Activated CD8-positive, alpha-beta memory T cell treated with anti-CD3 and anti-CD28 coated beads, Interleukin-2, amount 10 ng/mL, durations not matched to agents 7 days and 5 days (primary cell): ENCODE measurements around the gene KIAA1958. TPM values are rescaled to one million over a fixed set of nuclear protein-coding genes. Genes with fewer than 3 reads are reported as not detected.
"Not testable (repeated sequence)": the region's sequence is repeated elsewhere in the genome, so short reads cannot be mapped to it uniquely, and the experiment has no call there.

Experiments used
- ATAC-seq: fragments of 150-1000 bp; cut with Tn5 transposase; one replicate; pipeline ENCODE4 v1.10.0; 2021; ENCODE audit warnings: moderate library complexity
- CTCF ChIA-PET: fragments of 350-600 bp; sonication (Branson Sonifier 250); formaldehyde crosslinking; loops from one replicate; lab custom pipeline; 2021; ENCODE audit warnings: antibody characterized with exemption; lab: Charles Lee
- DNase-seq: peaks from one replicate; pipeline ENCODE4 v3.0.0-alpha.2; 2020
- H3K27ac Mint-ChIP-seq: one replicate; pipeline ENCODE4 v1.8.0; 2021; ENCODE audit warnings: mild to moderate bottlenecking, mixed read lengths
- H3K27me3 Mint-ChIP-seq: one replicate; pipeline ENCODE4 v1.8.0; 2021; ENCODE audit warnings: mixed read lengths
- H3K36me3 Mint-ChIP-seq: one replicate; pipeline ENCODE4 v1.8.0; 2021; ENCODE audit warnings: mild to moderate bottlenecking, mixed read lengths
- H3K4me1 Mint-ChIP-seq: one replicate; pipeline ENCODE4 v1.8.0; 2021; ENCODE audit warnings: mixed read lengths
- H3K4me3 Mint-ChIP-seq: one replicate; pipeline ENCODE4 v1.8.0; 2021; ENCODE audit warnings: mild to moderate bottlenecking, moderate library complexity, mixed read lengths
- H3K9me3 Mint-ChIP-seq: one replicate; pipeline ENCODE4 v1.8.0; 2022; ENCODE audit warnings: low read depth, mixed read lengths
- total RNA-seq, 2 experiments: library from RNA; stranded (reverse); gene quantifications; one replicate each; pipeline ENCODE4 v1.2.3, GENCODE V29; 2021

Gene KIAA1958
- total RNA-seq, 2 experiments from 2014 or later, result 7.1 to 11.6 TPM

- CTCF ChIA-PET, result no interaction called here
- H3K36me3 Mint-ChIP-seq, result peaks cover 49% of the 10 kb centered on the region
- H3K27me3 Mint-ChIP-seq, result no peaks in the 10 kb centered on the region
- ATAC-seq (no peak), DNase-seq (no peak)
- H3K4me3 Mint-ChIP-seq, result no peak overlapping the region
- H3K4me1 Mint-ChIP-seq, result peaks cover 5% of the 10 kb centered on the region
- H3K27ac Mint-ChIP-seq, result no peak overlapping the region
- H3K9me3 Mint-ChIP-seq, result peaks cover 15% of the 10 kb centered on the region
Measured at GRCh38 chr9:112494153-112494552, 7.5 kb downstream of the KIAA1958 start.

- CTCF ChIA-PET, result no interaction called here
- peaks cover 47% of the 10 kb centered on the region for H3K36me3 Mint-ChIP-seq
Measured at GRCh38 chr9:112495614-112496013, 9.0 kb downstream of the KIAA1958 start.

GRCh38 chr9:112496074-112496722 is 9.6 kb downstream of the KIAA1958 start:
- DNase-seq (no peak), ATAC-seq (no peak)
- peaks cover 15% of the 10 kb centered on the region for H3K9me3 Mint-ChIP-seq
- no peak overlapping the region for H3K4me3 Mint-ChIP-seq
- H3K27me3 Mint-ChIP-seq, result no peaks in the 10 kb centered on the region
- peaks cover 44% of the 10 kb centered on the region for H3K36me3 Mint-ChIP-seq
- H3K4me1 Mint-ChIP-seq, result peaks cover 2% of the 10 kb centered on the region
- H3K27ac Mint-ChIP-seq, result no peak overlapping the region
- CTCF ChIA-PET, result no interaction called here

More at GRCh38 chr9:112495614-112496013, 9.0 kb downstream of the KIAA1958 start:
- ATAC-seq, result no peak
- peaks cover 15% of the 10 kb centered on the region for H3K9me3 Mint-ChIP-seq
- no peak overlapping the region for H3K4me3 Mint-ChIP-seq
- H3K27ac Mint-ChIP-seq, result no peak overlapping the region
- no peak for DNase-seq
- H3K4me1 Mint-ChIP-seq, result peaks cover 2% of the 10 kb centered on the region
- no peaks in the 10 kb centered on the region for H3K27me3 Mint-ChIP-seq

GRCh38 chr9:112500842-112501241 is 14.2 kb downstream of the KIAA1958 start:
- no peaks in the 10 kb centered on the region for H3K9me3 Mint-ChIP-seq
- no peaks in the 10 kb centered on the region for H3K27me3 Mint-ChIP-seq
- DNase-seq, result no peak
- no peaks in the 10 kb centered on the region for H3K4me1 Mint-ChIP-seq
- no peak for ATAC-seq
- no peak overlapping the region for H3K4me3 Mint-ChIP-seq
- H3K36me3 Mint-ChIP-seq, result peaks cover 16% of the 10 kb centered on the region
- H3K27ac Mint-ChIP-seq, result no peak overlapping the region
- CTCF ChIA-PET, result no interaction called here

DNA sequence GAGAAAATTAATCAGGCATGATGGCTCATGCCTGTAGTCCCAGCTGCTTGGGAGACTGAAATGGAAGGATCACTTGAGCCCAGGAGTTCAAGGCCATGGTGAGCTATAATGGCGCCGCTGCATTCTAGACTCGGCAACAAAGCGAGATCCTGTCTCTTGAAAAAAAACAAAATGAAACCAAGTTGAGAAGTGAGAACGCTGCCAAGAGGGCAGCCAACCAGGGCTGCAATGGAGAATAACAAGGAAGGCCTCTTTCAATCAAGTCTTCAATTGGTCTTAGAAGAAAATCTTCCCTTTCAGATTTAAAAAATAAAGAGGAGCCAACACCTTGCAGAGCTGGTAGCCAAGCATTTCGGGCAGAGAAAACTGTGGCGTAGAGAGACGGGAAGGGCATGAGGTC is 14.7 kb downstream of the KIAA1958 start:
- H3K27me3 Mint-ChIP-seq, result no peaks in the 10 kb centered on the region
- ATAC-seq (no peak), DNase-seq (no peak)
- peaks cover 14% of the 10 kb centered on the region for H3K36me3 Mint-ChIP-seq
- CTCF ChIA-PET, result no interaction called here
- H3K27ac Mint-ChIP-seq, result no peak overlapping the region
- H3K4me3 Mint-ChIP-seq, result no peak overlapping the region
- H3K4me1 Mint-ChIP-seq, result no peaks in the 10 kb centered on the region
- H3K9me3 Mint-ChIP-seq, result no peaks in the 10 kb centered on the region

GRCh38 chr9:112502175-112502946 is 15.7 kb downstream of the KIAA1958 start:
- CTCF ChIA-PET, result interaction anchor here (0.6 kb wide), 1 partner anchor 14 kb away, joined by 3 read pairs; no protein-coding TSS in a partner anchor
- Mint-ChIP-seq H3K9me3 (no peaks in the 10 kb centered on the region), H3K4me1 (no peaks in the 10 kb centered on the region), H3K4me3 (no peak overlapping the region), H3K27ac (no peak overlapping the region), H3K27me3 (no peaks in the 10 kb centered on the region), H3K36me3 (peaks cover 9% of the 10 kb centered on the region)
- no peak for ATAC-seq
- no peak for DNase-seq

GRCh38 chr9:112503170-112503569 is 16.5 kb downstream of the KIAA1958 start:
- DNase-seq (no peak), ATAC-seq (no peak)
- CTCF ChIA-PET, result no interaction called here
- Mint-ChIP-seq H3K4me3 (no peak overlapping the region), H3K36me3 (peaks cover 9% of the 10 kb centered on the region), H3K27me3 (no peaks in the 10 kb centered on the region), H3K4me1 (no peaks in the 10 kb centered on the region), H3K27ac (no peak overlapping the region), H3K9me3 (no peaks in the 10 kb centered on the region)

- peaks cover 4% of the 10 kb centered on the region for H3K36me3 Mint-ChIP-seq
- CTCF ChIA-PET, result no interaction called here
- H3K27ac Mint-ChIP-seq, result no peak overlapping the region
- H3K4me3 Mint-ChIP-seq, result no peak overlapping the region
- no peak for ATAC-seq
- DNase-seq, result no peak
- no peaks in the 10 kb centered on the region for H3K9me3 Mint-ChIP-seq
- H3K4me1 Mint-ChIP-seq, result no peaks in the 10 kb centered on the region
- H3K27me3 Mint-ChIP-seq, result no peaks in the 10 kb centered on the region
Measured at GRCh38 chr9:112505086-112505485, 18.5 kb downstream of the KIAA1958 start.

DNA sequence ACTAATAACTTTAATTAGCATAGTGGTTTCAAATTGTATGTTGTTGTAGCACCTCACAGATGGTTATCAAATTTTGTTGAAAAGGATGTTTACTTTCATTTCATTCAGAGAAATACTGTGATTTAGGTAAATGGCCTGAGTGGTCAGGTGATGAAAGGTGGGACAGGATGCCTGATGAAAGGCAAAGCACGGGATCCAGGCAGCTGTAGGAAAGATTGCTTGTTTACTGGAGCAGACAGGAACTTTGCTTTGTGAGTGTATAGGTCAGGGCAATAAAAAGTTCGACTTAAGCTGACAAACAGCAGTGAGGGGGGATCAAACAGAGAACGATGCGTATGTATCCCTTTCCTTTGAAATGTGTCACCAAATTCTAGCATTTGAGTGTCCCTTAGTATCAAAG is 19.0 kb downstream of the KIAA1958 start:
- Mint-ChIP-seq H3K27me3 (no peaks in the 10 kb centered on the region), H3K4me3 (no peak overlapping the region), H3K9me3 (no peaks in the 10 kb centered on the region), H3K36me3 (peaks cover 4% of the 10 kb centered on the region), H3K4me1 (no peaks in the 10 kb centered on the region), H3K27ac (no peak overlapping the region)
- no peak for DNase-seq
- CTCF ChIA-PET, result no interaction called here
- ATAC-seq, result no peak

DNA sequence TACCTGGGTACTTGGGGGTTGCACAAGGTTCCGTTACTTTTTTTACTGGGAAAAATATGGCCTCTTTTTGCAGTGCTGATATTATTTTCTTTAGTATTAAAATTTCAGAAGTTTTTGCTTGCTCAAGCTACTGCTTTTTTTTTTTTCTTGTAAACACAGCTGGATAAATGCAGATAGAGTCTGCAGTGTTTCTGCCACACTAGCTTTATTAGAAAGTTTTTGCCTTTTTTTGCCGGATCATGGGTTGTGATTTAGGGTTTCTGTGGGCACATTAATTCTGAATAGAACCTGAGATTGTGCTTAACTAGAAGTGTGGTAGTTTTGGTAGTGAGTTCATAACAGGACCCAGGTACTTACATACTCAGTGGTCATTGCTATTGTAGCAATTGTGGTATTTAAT is 19.9 kb downstream of the KIAA1958 start:
- DNase-seq (no peak), ATAC-seq (no peak)
- Mint-ChIP-seq H3K27ac (no peak overlapping the region), H3K27me3 (no peaks in the 10 kb centered on the region), H3K4me1 (no peaks in the 10 kb centered on the region), H3K9me3 (no peaks in the 10 kb centered on the region), H3K4me3 (no peak overlapping the region), H3K36me3 (no peaks in the 10 kb centered on the region)
- CTCF ChIA-PET, result no interaction called here

- Mint-ChIP-seq H3K27ac (no peak overlapping the region), H3K4me3 (no peak overlapping the region), H3K4me1 (no peaks in the 10 kb centered on the region), H3K36me3 (no peaks in the 10 kb centered on the region), H3K9me3 (no peaks in the 10 kb centered on the region), H3K27me3 (no peaks in the 10 kb centered on the region)
- ATAC-seq (no peak), DNase-seq (no peak)
- CTCF ChIA-PET, result no interaction called here
Measured at GRCh38 chr9:112507001-112507680, 20.5 kb downstream of the KIAA1958 start.

DNA sequence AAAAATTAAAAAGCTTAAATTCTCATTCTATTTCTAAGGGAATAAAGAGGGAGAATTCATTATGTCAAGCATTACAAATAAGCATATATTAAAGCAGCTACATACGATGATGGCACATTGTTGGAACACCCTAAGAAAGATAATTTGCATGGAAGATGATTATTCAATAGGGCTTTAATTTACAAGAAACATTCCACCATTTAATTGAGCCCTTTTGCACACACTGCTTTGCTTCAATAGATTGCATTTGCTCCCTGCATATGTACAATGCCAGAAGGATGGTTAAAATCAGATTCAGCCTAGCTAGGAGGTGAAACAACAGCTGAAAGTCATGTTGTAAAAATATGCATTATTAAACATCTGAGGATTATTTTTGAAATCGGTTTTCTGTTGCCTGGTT is 21.8 kb downstream of the KIAA1958 start:
- H3K36me3 Mint-ChIP-seq, result no peaks in the 10 kb centered on the region
- H3K4me3 Mint-ChIP-seq, result no peak overlapping the region
- no peak for ATAC-seq
- CTCF ChIA-PET, result interaction anchor here (1.0 kb wide), 1 partner anchor 10 kb away, joined by 3 read pairs; no protein-coding TSS in a partner anchor
- no peaks in the 10 kb centered on the region for H3K9me3 Mint-ChIP-seq
- no peaks in the 10 kb centered on the region for H3K27me3 Mint-ChIP-seq
- no peak overlapping the region for H3K27ac Mint-ChIP-seq
- H3K4me1 Mint-ChIP-seq, result no peaks in the 10 kb centered on the region
- DNase-seq, result no peak

- DNase-seq, H3K4me1 Mint-ChIP-seq, H3K36me3 Mint-ChIP-seq, H3K9me3 Mint-ChIP-seq, H3K27ac Mint-ChIP-seq, ATAC-seq, CTCF ChIA-PET, H3K27me3 Mint-ChIP-seq, H3K4me3 Mint-ChIP-seq: not testable (repeated sequence)
Measured at GRCh38 chr9:112512377-112512776, 25.8 kb downstream of the KIAA1958 start.
